Measurements from ENCODE around the gene PIK3C2B.
A peak's percentile ranks its signal among the peaks of the same experiment; 100 is the strongest.

Gene PIK3C2B

DNA sequence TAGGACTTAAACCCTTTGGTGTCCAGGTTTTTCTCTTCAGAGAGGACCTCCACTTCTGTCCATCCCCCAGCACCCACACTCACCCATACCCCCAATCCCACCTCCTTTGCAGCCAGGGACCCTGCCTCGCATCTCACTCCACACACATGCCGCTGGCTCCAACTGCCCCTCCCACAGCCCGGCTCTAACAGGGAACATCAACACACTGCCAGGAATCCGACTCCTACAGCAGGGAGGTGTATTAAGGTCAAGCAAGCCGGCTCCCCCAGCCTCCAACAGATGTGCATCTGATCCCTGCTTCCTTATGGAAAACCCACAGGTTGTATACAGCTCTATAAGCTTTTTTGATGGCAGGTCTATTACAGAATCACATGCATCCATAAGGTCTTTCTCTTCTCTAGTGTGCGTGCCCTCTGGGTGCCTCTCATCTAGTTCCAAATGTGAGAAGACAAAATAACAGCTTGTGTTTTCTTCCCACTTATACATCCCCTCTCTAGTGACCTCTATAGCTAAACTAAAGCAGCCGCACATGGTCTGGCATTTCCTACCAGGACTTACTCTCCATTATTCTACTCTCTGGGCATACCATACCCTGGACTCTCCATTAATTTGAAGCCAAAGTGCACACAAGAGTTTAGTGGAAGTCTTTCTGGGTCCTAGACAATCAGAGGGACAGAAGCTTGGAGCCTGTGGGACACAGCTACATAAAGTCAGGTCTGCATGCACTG is 16.3 kb downstream of the PIK3C2B start:
- no peak for DNase-seq (ENCODE audit: low spot score)

DNA sequence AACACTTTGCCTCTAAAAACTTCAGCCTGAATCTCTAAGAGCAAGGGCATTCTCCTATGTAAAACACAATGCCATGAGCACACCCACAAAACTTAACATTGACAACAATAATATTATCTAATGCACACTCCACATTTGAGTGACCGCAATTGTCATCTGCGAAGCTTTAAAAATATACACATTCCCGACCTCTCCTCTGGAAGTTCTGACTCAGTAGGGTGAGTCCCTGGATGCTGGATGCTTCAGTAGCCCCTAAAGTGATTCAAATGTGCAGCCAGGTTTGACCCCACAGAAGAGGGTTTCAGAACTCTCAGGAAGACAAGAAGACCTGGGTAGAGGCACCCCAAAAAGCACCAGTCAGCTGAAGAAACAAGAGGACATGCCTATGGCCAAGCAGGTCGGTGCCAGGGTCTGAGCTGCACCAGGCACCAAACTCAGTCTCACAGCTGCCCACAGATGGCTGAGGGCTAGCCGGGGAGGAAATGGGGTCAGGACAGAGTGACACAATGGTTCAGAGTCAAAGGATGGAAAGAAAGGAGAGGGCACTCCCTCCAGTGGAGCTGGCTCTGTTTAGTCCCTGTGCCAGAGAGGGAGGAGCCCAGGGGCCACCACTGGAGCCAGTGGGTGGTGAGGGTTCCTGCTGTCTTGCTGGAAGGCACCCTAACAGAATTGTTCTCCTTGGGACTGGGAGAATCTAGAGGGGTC is 17.4 kb downstream of the PIK3C2B start:
- DNase-seq (ENCODE audit: low spot score) = no peak

DNA sequence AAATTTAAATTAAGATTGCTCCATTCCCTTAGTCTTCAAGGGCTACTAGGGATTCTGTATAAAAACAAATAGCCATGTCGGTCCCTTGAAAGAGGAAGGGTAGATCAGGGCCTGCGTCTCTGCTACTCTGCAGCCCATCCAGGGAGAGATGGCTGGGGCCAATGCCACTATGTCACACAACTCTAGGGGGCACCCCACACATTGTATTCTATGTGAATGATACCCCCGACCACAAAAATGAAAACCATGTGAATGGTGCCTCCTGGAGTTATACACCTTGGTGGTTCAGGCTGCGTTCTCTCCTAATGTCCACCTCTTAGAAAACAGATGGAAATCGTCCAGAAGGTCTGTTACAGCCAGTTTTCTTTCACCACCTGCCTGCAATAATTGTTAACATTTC is 18.0 kb downstream of the PIK3C2B start:
- no peak for DNase-seq (ENCODE audit: low spot score)

DNA sequence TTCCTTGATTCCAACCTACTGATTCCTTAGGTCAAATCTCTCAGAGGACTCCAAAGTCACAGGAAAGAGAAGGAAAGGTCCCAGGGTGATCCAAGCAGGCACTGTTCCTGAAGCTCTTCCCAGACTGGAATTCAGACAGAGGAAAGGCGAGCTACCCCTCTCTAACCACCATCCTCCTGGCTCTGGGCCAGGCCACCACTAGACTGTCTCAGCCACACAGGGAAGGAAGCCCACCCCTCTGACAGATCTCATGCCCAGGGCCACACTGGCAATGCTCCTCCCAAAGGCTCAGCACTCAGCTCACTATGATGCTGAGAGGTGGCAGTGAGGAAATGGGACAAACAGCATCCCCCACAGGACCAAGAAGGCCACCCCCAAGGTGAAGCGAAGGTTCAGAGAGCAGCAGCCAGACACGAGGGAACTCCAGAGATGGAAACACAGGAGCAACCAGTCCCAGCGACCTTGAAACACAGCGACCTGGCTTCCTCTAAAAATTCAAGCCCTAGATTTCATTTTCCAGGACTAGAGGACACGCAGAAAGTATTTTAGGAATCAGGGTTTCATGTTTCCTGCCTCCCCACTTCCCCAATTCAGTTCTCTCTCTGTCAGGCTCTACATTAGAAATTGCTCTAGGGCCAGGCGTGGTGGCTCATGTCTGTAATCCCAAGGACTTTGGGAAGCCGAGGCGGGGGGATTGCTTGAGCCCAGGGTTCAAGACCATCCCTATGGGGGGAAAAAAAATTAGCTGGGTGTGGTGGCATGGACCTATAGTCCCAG is 18.8 kb downstream of the PIK3C2B start:
- DNase-seq (ENCODE audit: low spot score) = no peak

DNA sequence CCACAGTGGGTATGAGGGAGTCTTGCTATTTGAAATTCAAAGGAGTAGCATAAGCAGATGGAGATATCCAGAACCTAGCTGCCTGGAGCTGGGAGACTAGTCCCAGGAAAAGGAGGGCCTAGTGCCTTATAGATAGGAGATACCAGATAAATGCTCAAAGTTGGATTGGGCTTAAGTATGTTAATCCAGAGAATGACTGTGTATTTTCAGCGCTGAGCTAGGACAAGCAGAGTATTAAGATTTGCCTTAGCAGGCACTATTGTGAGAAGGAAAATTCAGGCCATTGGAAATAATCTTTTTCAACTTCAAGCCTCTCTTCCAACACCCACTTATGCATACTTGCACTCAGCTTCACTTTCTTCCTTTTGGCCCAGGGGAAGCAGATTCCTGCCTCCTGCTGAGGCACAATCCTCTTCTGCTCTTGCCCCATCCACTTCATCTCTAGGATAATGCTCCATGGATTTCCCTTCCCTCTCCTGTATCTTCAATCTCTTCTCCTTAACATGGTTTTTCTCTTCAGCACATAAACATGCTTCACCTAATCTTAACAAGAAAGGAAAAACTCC is 21.1 kb downstream of the PIK3C2B start:
- no peak for DNase-seq (ENCODE audit: low spot score)

DNA sequence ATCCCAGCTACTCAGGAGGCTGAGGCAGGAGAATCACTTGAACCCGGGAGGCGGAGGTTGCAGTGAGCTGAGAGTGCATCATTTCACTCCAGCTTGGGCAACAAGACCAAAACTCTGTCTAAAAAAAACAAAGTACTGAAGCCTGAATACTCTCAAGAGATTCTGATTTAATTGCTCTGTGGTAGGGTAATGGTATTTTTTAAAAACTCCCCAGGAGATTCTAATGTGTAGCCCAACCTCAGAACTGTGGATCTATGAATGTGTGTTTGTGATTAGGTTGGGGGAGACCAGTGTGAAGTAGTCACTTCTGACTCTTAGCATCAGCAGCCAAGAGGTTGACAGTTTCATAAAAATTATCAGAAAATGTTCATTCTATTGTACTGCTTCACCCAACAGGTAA is 21.9 kb downstream of the PIK3C2B start:
- DNase-seq (ENCODE audit: low spot score) = no peak

DNA sequence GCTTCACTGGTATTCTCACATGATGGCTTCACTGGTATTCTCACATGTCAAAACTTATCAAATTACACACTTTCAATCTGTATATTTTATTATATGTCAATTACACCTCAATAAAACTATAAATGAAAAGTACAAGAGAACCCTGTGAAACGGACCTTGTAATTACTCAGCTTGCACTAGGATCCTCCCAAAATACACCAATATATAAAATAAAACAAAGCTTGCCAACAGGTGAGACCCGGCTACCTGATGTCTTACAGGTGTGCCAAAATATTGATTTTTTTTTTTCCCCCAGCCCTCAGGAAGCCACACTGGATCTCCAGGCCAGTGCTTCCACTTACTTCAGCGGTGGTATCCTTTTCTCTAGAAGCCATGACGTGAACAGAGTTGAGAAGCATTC is 22.9 kb downstream of the PIK3C2B start:
- no peak for DNase-seq (ENCODE audit: low spot score)

DNA sequence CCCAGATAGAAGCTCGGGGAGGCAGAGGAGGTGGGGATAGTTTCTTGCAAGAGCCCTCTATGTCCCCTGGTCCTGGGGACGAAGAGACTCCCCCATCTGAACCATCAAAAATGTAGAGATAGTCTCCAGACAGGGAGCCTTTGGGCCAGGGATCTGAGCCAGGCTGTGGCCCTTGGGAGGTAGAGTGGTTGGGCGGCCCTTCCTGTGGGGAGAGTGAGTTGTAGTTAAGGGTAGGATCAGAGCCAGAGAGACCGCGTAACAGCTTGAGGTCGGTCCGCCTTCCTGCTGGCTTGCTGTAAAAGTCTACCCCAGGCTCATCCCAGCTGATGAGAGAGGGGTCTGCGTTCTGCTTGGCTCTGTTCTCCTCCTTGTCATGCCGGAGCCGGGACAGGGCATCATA is 25.3 kb downstream of the PIK3C2B start:
- no peak for DNase-seq (ENCODE audit: low spot score)

DNA sequence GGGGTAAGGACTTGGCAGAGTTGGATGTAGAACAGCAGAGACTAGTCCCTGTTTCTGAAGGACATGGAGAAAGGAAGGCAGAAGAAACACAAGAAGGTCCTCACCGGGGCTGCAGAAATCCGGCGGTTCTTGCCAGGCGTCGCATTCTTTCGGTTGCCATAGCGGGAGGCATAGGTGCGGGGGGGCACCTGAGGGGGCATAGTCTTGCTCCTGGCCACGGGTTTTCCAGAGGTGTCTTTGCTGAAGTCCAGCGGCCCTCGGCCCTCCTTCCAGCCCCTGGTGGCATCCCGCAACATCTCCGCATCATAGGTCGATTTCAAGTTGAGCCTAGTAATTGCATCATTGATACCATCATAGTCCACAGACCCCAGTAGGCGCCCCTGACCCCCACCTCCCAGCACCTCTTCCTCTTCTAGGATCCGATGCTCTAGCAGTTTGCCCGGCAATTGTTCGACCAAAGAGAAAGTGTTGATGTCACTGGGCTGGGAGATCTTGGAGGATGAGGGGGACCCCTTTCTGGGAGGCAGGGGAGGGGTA is 25.8 kb downstream of the PIK3C2B start:
- DNase-seq (ENCODE audit: low spot score) = no peak

DNA sequence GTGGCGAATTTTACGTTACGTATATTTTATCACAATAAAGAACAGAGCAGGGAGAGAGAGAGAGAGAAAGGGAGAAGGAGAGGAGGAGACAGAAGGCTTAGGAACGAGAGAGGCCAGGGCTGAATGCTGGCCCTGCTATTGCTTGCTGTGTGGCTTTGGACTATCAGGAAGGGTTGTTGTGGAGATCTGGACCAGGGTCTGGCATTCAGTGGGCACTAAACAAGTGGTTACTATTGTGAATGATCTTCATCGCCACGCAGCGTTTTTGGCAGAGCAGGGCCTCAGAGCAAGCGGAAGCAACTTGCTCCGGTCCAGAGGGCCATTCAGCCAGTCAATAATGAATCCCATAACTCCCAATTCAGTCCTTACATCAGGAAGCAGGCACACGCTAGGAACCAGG is 26.4 kb downstream of the PIK3C2B start:
- no peak for DNase-seq (ENCODE audit: low spot score)

DNA sequence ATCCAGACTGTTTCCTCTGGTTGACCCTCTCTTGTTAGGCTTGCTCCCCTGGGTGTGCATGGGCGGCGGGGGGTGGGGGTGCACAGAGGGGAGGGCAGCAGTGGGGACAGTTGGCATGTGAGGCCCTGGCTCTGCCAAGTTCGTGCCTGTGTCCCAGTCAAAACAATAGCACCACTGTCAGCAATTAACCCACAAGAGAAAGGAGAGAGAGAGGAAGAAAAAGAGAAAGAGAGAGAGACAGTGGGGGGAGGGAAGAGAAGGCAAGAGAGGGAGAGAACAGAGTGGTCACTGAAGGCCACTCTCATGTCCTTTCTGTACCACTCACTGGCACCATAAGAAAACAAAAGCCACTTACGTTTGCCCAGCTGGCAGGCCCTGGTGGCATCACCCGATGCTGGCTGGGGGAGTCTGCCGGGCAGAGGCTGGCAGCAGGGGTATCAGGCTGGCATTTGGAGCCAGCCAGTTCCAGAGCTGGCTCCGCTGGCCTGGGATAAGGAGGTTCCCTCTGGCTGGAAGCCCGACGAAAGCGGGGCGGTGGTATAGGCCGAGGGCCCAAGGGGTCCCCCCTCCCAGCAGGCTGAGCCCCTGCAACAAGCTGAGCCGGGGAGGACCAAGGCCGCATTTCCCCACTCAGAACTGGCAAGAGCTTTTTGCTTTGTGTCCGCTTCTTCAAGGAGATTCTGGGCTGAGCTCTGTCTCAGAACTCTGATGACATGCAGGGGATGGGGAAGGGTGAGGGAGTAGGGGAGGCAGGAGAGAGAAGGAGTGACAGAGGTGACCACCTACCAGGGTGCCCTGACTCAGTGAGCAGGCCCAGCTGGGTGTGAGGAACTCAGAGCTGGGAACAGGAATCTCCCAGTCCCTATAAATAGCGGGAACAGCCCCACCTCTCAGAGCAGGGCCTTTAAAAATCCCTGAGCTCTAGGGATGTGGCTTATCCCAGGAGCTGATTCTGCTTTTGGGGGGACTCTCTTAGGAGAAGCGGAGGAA is 27.9 kb downstream of the PIK3C2B start:
- no peak for DNase-seq (ENCODE audit: low spot score)

DNA sequence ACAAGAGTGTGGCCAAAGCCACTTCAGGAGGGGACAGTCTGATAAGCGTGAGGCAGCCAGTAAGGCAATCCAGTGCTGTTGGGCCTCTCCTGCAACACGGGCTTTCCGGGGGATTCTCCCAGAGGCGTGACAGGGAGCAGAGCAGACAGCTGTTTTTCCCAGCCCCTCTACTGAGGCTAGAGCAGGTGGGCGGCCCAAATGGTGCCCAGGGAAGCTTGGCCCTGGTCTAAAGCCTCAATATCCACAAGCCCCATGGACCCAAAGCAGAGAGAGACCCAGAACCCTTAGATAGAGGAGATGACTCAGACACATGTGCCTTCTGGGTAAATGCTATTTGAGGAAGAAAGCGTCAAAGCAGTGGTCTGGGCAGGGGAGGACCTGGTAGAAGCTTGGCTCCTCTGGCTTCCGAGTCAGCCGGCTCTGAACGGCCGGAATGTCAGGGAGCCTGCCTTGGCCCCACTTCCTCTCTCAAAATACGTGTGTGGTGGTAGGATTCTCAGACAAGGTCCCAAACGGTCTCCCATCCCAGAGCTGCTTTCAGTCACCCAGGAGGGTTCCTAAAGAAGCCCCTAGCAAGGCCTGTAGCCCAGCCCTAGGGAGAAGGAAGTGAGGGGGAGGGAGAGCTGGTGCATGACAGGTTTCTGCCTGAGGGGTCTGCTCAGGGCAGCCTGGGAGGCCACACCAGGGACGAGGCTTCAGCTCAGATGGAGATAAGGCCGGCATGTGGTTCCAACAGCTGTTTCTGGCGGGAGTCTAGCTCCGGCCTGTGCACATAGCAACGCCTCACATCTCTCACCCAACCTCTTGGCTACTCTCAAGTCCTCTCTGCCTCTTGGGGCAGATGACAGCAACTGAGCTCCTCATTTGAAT is 28.8 kb downstream of the PIK3C2B start:
- no peak for DNase-seq (ENCODE audit: low spot score)

DNA sequence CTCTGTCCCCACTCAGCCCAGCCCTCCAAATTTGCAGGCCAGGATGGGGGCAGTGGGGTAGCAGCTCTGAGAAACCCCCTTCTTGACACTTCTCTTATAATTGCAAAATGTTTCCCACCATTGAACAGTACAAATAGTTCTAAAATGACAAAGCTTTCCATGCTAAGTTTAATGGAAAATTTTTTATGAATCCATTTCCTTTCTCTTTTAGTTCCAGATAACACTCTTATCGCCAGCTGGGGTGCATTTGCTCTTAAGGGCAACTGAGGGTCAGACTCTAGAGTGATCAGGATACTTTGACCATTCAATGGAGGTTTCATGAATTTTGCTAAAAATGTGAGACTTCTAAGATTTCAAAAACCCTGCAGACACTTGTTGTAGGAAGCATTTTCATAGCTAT is 29.9 kb downstream of the PIK3C2B start:
- DNase-seq (ENCODE audit: low spot score) = no peak

DNA sequence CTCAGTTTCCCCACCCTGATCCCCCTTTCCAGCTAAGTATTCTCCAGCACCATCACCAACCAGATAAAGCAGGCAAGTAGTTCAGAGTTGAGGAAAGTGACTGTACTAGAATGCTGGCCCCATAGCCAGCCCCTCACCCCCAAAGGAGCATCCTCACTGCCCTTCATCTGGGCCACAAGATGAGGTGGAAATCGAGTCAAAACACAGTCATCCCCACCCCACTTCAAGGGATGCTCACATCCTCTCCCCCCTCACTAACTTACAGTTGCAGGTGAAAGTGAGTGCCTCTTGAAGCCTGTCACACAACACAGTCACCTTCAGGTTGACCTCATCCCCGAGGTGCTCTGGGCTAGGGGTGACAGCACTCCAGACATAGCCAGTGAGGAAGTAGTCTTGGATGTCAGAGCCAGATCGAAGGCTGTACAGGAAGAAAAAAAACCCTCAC is 30.4 kb downstream of the PIK3C2B start:
- no peak for DNase-seq (ENCODE audit: low spot score)

DNA sequence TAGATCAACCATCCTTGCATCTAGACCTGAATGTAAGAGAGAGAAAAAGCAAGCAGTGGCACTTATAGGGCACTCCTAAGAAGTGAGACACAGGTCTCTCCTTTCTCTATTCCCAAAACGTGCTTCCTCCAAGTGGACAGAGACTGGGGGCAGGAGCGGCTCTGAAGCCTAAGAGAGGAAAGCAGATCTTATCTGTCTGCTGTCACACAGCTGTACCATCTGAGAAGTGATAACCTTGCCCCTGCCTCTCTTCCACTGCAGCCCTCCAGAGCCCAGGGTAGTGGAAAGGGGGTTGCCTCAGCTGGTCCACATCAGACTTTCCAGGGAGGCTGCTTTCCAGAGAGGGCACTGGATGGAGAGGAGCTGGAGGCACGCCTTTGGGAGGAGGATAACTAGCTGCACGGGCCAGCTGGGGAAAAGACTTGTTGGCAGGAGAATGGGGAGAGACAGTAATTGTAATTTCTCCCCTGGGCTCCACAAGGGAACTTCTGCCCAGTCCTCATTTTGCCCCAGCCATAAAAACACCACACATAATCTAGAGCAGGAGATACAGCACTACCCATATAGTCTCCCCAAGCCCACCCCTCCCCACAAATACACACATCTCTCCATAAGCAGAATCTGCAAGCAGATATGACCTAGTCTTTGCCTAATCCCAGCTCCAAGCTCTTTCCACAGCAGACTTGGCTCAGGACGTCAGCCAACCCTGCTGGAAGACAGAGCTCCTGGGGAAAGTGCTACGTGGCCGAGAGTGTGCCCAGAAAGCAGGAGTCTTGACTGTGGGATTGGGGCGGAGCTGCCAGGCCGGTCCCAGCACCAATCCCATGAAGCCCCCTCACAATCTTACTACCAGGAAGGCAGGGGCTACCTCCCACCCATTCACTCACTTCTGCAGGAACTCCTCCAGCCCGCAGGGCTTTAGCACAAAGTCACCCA is 31.2 kb downstream of the PIK3C2B start:
- peak; percentile 26 for DNase-seq (ENCODE audit: low spot score)

DNA sequence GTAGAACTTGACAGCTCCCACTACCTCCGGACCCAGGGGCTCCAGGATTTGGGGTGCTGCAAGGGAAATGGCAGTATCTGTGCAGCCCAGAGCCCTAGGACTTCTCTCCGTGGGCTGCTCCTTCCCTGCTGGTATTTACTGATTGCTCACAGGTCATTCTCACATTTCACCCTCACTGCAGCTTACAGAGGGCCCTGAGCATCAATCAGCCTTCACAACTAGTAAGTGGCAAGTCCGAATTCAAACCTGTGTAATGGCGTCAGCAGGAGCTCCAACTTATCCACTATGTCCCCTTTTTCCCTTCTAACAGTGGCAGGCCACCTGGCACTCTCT is 32.4 kb downstream of the PIK3C2B start:
- DNase-seq (ENCODE audit: low spot score) = no peak

DNA sequence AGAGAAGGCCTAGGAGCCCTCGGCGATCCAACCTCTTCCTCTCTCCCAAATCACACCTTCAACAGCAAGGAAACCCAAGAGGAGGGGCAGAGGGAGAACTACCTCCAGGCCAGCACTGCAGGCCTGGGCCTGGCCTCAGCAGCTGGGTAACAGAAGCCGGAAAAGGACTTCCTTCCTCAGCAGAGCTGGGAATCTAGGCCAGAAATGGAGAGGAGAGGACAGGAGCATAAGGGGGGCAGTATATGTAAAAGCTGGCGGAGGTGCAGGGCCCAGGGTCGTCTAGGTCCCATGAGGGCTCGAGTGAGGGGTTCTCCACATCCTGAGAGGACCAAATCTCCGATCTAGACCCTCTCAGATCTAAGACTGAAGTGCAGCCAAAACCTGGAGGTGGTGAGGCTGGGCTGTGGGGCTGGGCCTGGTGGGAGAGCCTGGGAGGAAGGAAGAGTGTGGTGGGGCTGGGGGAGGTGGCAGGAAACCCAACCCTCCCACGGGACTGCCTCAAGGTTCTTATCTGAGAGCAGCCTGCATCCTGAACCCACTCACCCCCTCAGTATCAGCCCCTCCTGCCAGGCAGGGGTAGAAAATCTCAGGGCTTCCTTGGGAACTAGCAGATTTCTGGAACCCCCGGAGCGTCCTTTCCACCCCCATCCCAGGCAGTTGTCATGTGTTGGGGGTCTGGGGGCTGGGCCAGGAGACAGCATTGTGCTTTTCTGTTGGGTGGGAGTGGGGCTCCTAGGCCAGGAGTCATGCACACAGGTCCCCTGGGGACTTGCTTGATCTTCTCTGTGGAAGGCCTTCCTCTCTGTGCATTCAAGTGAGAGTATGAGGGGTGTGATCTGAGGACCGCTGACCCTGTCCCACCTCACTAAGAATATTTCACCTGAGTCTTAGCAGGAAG is 33.0 kb downstream of the PIK3C2B start:
- no peak for DNase-seq (ENCODE audit: low spot score)

DNA sequence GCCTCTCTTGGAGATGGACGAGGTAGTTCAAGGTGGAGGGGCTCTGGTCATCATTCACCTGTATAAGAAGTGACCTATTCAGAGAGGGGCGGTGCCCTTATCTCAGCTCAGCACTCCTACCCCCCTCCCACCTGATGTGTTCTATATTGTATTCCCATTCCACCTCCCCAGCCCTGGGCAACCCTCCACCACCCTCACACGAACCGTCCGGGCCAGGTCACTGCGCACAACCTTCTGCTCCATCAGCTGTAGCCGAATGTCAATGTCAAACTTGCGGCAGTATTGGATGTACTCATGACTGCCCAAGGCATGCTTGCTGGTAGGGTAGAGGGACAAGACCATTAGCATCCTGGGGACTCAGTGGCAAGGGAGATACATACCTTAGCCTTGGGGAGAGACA is 34.3 kb downstream of the PIK3C2B start:
- DNase-seq (ENCODE audit: low spot score) = no peak
